OCI-LY7 (cell line): ENCODE results near the gene CXCL1. TPM values are rescaled to one million over a fixed set of nuclear protein-coding genes. Genes with fewer than 3 reads are reported as not detected.

Source experiments
- BruUV-seq: library from RNA; stranded (reverse); fragments of 400-500 nt; replicated peaks from 2 replicates; lab custom pipeline; 2021; lab: Mats Ljungman, UMichigan
- CTCF ChIA-PET: fragments of 300-600 bp; sonication (Branson Sonifier 250); formaldehyde crosslinking; loops from one replicate; lab custom pipeline; 2022; ENCODE audit warnings: antibody characterized with exemption; ENCODE audit not compliant: unreplicated experiment; lab: Charles Lee
- POLR2A ChIA-PET: fragments of 300-600 bp; sonication (Branson Sonifier 250); formaldehyde crosslinking; loops from one replicate; lab custom pipeline; 2022; ENCODE audit warnings: antibody characterized with exemption; lab: Charles Lee
- DNase-seq: peaks from one replicate; pipeline ENCODE4 v3.0.0-alpha.2; 2015; ENCODE audit warnings: low spot score
- H2AFZ ChIP-seq: fragments of 200-600 bp; sonication (generic), shearing (Covaris generic); 2 replicates; pipeline ENCODE4 v1.6.1; 2014; ENCODE audit warnings: mild to moderate bottlenecking, antibody characterized with exemption, low read length, moderate library complexity
- H3K27ac ChIP-seq: fragments of 200-600 bp; sonication (generic); 2 replicates; pipeline ENCODE4 v1.5.1; 2014; ENCODE audit warnings: mixed run types, low read depth, mild to moderate bottlenecking, moderate library complexity, low read length, inconsistent platforms; ENCODE audit not compliant: poor library complexity, severe bottlenecking
- H3K36me3 ChIP-seq: fragments of 200-600 bp; sonication (generic); 2 replicates; pipeline ENCODE4 v1.6.1; 2014; ENCODE audit warnings: mild to moderate bottlenecking, antibody characterized with exemption, low read length, moderate library complexity, mixed read lengths; ENCODE audit not compliant: insufficient read depth
- H3K4me1 ChIP-seq: fragments of 200-600 bp; sonication (generic); 2 replicates; pipeline ENCODE4 v1.5.1; 2014; ENCODE audit warnings: mild to moderate bottlenecking, low read length; ENCODE audit not compliant: insufficient read depth, poor library complexity, severe bottlenecking
- H3K4me2 ChIP-seq: fragments of 200-600 bp; sonication (generic); 2 replicates; pipeline ENCODE4 v1.6.1; 2014; ENCODE audit warnings: mild to moderate bottlenecking, low read length
- H3K4me3 ChIP-seq: fragments of 200-600 bp; sonication (generic); 2 replicates; pipeline ENCODE4 v1.5.1; 2014; ENCODE audit warnings: mild to moderate bottlenecking, low read depth, low read length; ENCODE audit not compliant: poor library complexity, severe bottlenecking
- H3K79me2 ChIP-seq: fragments of 200-600 bp; sonication (generic); 2 replicates; pipeline ENCODE4 v1.6.1; 2016; ENCODE audit warnings: low read depth, mild to moderate bottlenecking, low read length, moderate library complexity, mixed read lengths; ENCODE audit not compliant: insufficient read depth
- H3K9me2 ChIP-seq: fragments of 200-600 bp; sonication (generic); 2 replicates; pipeline ENCODE4 v1.6.1; 2016; ENCODE audit warnings: mild to moderate bottlenecking, low read length, mixed read lengths; ENCODE audit not compliant: insufficient read depth
- H3K9me3 ChIP-seq: fragments of 200-600 bp; sonication (generic); 2 replicates; pipeline ENCODE4 v1.6.1; 2014; ENCODE audit warnings: mild to moderate bottlenecking, mixed run types, low read length, mixed read lengths
- H4K20me1 ChIP-seq: fragments of 200-600 bp; sonication (generic); 2 replicates; pipeline ENCODE4 v1.6.1; 2014; ENCODE audit warnings: mild to moderate bottlenecking, antibody characterized with exemption, low read length, moderate library complexity, mixed read lengths; ENCODE audit not compliant: insufficient read depth
- CTCF ChIP-seq: fragments of 200-600 bp; sonication (generic); conservative IDR thresholded peaks from 2 replicates; pipeline ENCODE4 v1.5.1; 2014; ENCODE audit warnings: mild to moderate bottlenecking, antibody characterized with exemption, low read length, moderate library complexity, mixed read lengths
- EZH2phosphoT487 ChIP-seq: fragments of 200-600 bp; sonication (generic); IDR thresholded peaks from 2 replicates; pipeline ENCODE4 v1.6.1; 2018; ENCODE audit warnings: low read depth, borderline replicate concordance, mild to moderate bottlenecking, mixed run types, antibody characterized with exemption, low read length, moderate library complexity, mixed read lengths
- intact Hi-C: fragments of 100-400 bp; cut with micrococcal nuclease; formaldehyde crosslinking; loops from one replicate; pipeline ENCODE4 v1.10.0; 2022; ENCODE audit not compliant: unreplicated experiment
- total RNA-seq, 2 experiments: library from RNA; depleted of rRNA in 1 of 2; stranded (reverse); fragments of >200 nt in 1 of 2; shearing (Covaris generic) in 1 of 2; gene quantifications; 2 replicates each; pipeline ENCODE4 v1.2.3, GENCODE V29; 2014 to 2022

CXCL1 gene
- total RNA-seq, 2 experiments from 2014 or later = not detected

- TF ChIP-seq EZH2phosphoT487 (no peak), CTCF (no peak)
- ChIA-PET POLR2A (interaction anchor here (1.6 kb wide), 1 partner anchor 10 kb away, joined by 3 read pairs; no protein-coding TSS in a partner anchor), CTCF (no interaction called here)
- Histone ChIP-seq H3K4me3 (no peak overlapping the region), H2AFZ (no peak overlapping the region), H3K4me1 (no peaks in the 10 kb centered on the region), H3K36me3 (no peaks in the 10 kb centered on the region), H3K4me2 (no peak overlapping the region), H3K79me2 (no peaks in the 10 kb centered on the region), H3K9me2 (no peaks in the 10 kb centered on the region), H3K27ac (no peak overlapping the region), H3K9me3 (no peaks in the 10 kb centered on the region), H4K20me1 (no peaks in the 10 kb centered on the region)
- DNase-seq = no peak
- BruUV-seq = no TSS peak
- intact Hi-C loops = no loop called here
Measured at GRCh38 chr4:73832651-73833237, 36.4 kb upstream of the CXCL1 start.

DNA sequence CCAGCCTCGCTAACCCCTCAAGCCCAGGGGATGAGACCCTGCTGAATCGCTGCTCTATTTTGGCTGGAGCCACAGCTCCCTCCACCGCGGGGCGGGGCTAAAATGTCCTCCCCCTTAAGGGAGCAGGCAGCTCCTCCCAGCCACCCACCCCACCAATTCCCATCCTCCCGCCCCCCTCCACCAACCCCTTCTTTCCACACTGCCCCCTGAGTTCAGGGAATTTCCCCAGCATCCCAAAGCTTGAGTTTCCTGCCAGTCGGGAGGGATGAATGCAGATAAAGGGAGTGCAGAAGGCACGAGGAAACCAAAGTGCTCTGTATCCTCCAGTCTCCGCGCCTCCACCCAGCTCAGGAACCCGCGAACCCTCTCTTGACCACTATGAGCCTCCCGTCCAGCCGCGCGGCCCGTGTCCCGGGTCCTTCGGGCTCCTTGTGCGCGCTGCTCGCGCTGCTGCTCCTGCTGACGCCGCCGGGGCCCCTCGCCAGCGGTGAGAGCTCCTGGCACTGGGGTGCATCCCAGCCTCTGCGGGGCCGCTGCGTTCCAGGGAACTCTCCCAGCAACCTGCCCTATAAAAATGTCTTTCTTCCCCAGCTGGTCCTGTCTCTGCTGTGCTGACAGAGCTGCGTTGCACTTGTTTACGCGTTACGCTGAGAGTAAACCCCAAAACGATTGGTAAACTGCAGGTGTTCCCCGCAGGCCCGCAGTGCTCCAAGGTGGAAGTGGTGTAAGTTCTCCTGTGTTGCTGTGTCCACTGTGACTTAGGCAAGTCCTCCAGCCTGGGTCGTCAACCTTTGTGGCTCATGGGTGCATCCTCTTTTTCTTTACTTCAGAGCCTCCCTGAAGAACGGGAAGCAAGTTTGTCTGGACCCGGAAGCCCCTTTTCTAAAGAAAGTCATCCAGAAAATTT lies 32.6 kb upstream of the CXCL1 start, which contains the start of gene CXCL6:
Gene CXCL6 (plus strand): TSS at position 306 of the 907 bp plus-strand sequence. CDS start 73 bp downstream, at position 379.
- Histone ChIP-seq H3K4me1 (no peaks in the 10 kb centered on the region), H3K9me3 (no peaks in the 10 kb centered on the region), H3K9me2 (no peaks in the 10 kb centered on the region), H3K4me2 (no peak within 1 kb of the TSS), H3K27ac (no peak within 1 kb of the TSS), H4K20me1 (no peaks in the 10 kb centered on the region), H3K36me3 (no peaks in the 10 kb centered on the region), H3K4me3 (no peak within 1 kb of the TSS), H2AFZ (no peak within 1 kb of the TSS), H3K79me2 (no peaks in the 10 kb centered on the region)
- CTCF ChIA-PET = no interaction called here
- no TSS peak for BruUV-seq
- POLR2A ChIA-PET = interaction anchor here (0.6 kb wide), 1 partner anchor 96 kb away, joined by 3 read pairs; no protein-coding TSS in a partner anchor
- DNase-seq = no peak
- TF ChIP-seq EZH2phosphoT487 (no peak), CTCF (no peak)
- intact Hi-C loops = no loop called here
